Activated naive CD4-positive, alpha-beta T cell treated with anti-CD3 and anti-CD28 coated beads for 36 hours (primary cell): Measurements from ENCODE around the gene UBXN11. TPM values are rescaled to one million over a fixed set of nuclear protein-coding genes. Genes with fewer than 3 reads are reported as not detected.
"Not testable (repeated sequence)": the region's sequence is repeated elsewhere in the genome, so short reads cannot be mapped to it uniquely, and the experiment has no call there.

Source experiments
- CTCF ChIA-PET: fragments of 350-600 bp; sonication (Branson Sonifier 250); formaldehyde crosslinking; loops from one replicate; lab custom pipeline; 2021; ENCODE audit warnings: antibody characterized with exemption; lab: Charles Lee
- DNase-seq: peaks from one replicate; pipeline ENCODE4 v3.0.0-alpha.2; 2020
- H3K27ac Mint-ChIP-seq: one replicate; pipeline ENCODE4 v1.8.0; 2021; ENCODE audit warnings: mild to moderate bottlenecking, mixed read lengths
- H3K27me3 Mint-ChIP-seq: one replicate; pipeline ENCODE4 v1.8.0; 2021; ENCODE audit warnings: low read depth, mixed read lengths
- H3K36me3 Mint-ChIP-seq: one replicate; pipeline ENCODE4 v1.8.0; 2021; ENCODE audit warnings: low read depth, mixed read lengths
- H3K4me1 Mint-ChIP-seq: one replicate; pipeline ENCODE4 v1.8.0; 2021; ENCODE audit warnings: low read depth, mixed read lengths
- H3K4me3 Mint-ChIP-seq: one replicate; pipeline ENCODE4 v1.8.0; 2021; ENCODE audit warnings: mild to moderate bottlenecking, moderate library complexity, mixed read lengths
- H3K9me3 Mint-ChIP-seq: one replicate; pipeline ENCODE4 v1.8.0; 2021; ENCODE audit warnings: mixed read lengths
- intact Hi-C: fragments of 100-400 bp; cut with micrococcal nuclease; formaldehyde crosslinking; loops from one replicate; pipeline ENCODE4 v1.15.1; 2023
- total RNA-seq, 2 experiments: library from RNA; stranded (reverse); gene quantifications; one replicate each; pipeline ENCODE4 v1.2.3, GENCODE V29; 2021

Gene UBXN11
- total RNA-seq, 2 experiments from 2014 or later = 26.4 to 26.9 TPM

- Mint-ChIP-seq H3K4me3 (no peak overlapping the region), H3K4me1 (no peaks in the 10 kb centered on the region), H3K9me3 (no peaks in the 10 kb centered on the region), H3K36me3 (no peaks in the 10 kb centered on the region), H3K27ac (no peak overlapping the region), H3K27me3 (no peaks in the 10 kb centered on the region)
- CTCF ChIA-PET = interaction anchor here (0.9 to 1.7 kb wide), 2 partner anchors 87 to 161 kb away, joined by 4 to 7 read pairs; partner anchors contain the start of gene ZNF593
- no peak for DNase-seq
- intact Hi-C loops = no loop called here
These were observed 23.8 kb upstream of the UBXN11 start for GRCh38 chr1:26330276-26330675.

DNA sequence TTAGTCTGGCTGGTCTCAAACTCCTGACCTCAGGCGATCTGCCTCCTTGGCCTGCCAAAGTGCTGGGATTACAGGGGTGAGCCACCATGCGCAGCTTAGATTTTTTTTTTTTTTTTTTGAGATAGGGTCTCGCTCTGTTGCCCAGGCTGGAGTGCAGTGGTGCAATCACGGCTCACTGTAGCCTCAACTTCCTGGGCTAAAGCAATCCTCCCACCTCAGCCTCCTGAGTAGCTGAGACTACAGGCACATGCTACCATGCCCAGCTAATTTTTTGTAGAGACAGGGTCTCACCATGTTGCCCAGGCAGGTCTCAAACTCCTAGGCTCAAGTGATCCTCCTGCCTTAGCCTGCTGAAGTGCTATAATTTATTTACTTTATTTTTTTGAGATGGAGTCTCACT, 22.9 kb upstream of the UBXN11 start:
- intact Hi-C loops, H3K4me3 Mint-ChIP-seq, H3K27ac Mint-ChIP-seq, DNase-seq, H3K27me3 Mint-ChIP-seq, H3K9me3 Mint-ChIP-seq, H3K36me3 Mint-ChIP-seq, H3K4me1 Mint-ChIP-seq: not testable (repeated sequence)
- CTCF ChIA-PET = interaction anchor here (0.9 to 1.7 kb wide), 2 partner anchors 88 to 160 kb away, joined by 4 to 7 read pairs; partner anchors contain the start of gene ZNF593

DNA sequence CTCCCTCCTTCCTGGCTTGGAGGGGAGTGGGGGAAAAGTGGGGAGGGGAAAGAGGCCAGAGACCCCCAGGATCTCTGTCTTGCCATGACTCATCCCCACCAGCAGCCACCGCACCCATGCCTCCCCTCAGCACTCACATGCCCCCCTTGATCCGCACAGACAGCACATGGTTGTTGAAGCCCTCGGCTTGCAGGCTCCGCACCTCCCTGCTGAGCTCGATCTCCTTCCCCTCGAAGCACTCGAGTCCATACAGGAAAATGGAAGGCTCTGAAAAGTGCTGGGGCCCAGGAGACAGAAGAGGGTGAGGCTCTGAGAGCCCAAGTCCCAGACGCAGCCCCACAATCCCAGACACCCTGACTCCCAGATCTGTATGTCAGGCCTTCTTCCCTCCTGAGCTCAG, 22.2 kb upstream of the UBXN11 start:
- CTCF ChIA-PET = interaction anchor here (1.6 kb wide), 1 partner anchor 50 kb away, joined by 4 read pairs; no protein-coding TSS in a partner anchor
- H3K27me3 Mint-ChIP-seq = no peaks in the 10 kb centered on the region
- no peak overlapping the region for H3K27ac Mint-ChIP-seq
- intact Hi-C loops = no loop called here
- no peaks in the 10 kb centered on the region for H3K9me3 Mint-ChIP-seq
- H3K4me3 Mint-ChIP-seq = no peak overlapping the region
- DNase-seq = no peak
- H3K4me1 Mint-ChIP-seq = no peaks in the 10 kb centered on the region
- no peaks in the 10 kb centered on the region for H3K36me3 Mint-ChIP-seq

DNA sequence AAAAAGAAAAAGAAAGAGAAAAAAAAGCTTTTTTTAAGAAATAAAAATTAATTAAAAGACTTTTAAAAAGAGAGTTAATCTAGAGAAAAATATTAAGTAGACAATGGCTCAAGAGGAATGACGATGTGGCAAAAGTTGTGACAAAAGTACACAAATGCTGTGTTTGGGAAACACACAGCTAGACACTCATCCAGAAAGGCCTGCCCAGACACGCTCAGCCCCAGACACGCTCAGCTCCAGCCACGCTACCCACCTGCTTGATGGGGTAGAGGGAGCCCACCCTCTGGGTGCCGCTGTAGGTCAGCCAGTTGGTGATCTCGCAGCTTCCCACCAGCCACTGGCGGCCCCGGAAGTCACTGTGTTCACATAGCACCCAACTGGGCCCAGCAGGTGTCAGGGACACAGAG, 21.5 kb upstream of the UBXN11 start:
- no peak overlapping the region for H3K4me3 Mint-ChIP-seq
- no peaks in the 10 kb centered on the region for H3K36me3 Mint-ChIP-seq
- no peaks in the 10 kb centered on the region for H3K27me3 Mint-ChIP-seq
- no peak for DNase-seq
- CTCF ChIA-PET = interaction anchor here (1.6 kb wide), 1 partner anchor 50 kb away, joined by 4 read pairs; no protein-coding TSS in a partner anchor
- H3K4me1 Mint-ChIP-seq = peaks cover 2% of the 10 kb centered on the region
- intact Hi-C loops = no loop called here
- no peaks in the 10 kb centered on the region for H3K9me3 Mint-ChIP-seq
- no peak overlapping the region for H3K27ac Mint-ChIP-seq

GRCh38 chr1:26324550-26324949, 18.1 kb upstream of the UBXN11 start:
- Mint-ChIP-seq H3K4me1 (peaks cover 23% of the 10 kb centered on the region), H3K9me3 (no peaks in the 10 kb centered on the region), H3K4me3 (no peak overlapping the region), H3K27ac (no peak overlapping the region), H3K36me3 (peaks cover 8% of the 10 kb centered on the region), H3K27me3 (no peaks in the 10 kb centered on the region)
- intact Hi-C loops = loop anchor here (5.0 kb wide), 2 partner anchors 38 to 287 kb away; no protein-coding TSS in a partner anchor
- DNase-seq = no peak
- CTCF ChIA-PET = interaction anchor here (0.6 to 12.0 kb wide), 3 partner anchors 9 to 47 kb away, joined by 3 to 193 read pairs (median 3); partner anchors contain the start of gene SH3BGRL3

- peaks cover 8% of the 10 kb centered on the region for H3K36me3 Mint-ChIP-seq
- H3K9me3 Mint-ChIP-seq = no peaks in the 10 kb centered on the region
- no peak overlapping the region for H3K4me3 Mint-ChIP-seq
- intact Hi-C loops = loop anchor here (5.0 kb wide), 2 partner anchors 39 to 286 kb away; no protein-coding TSS in a partner anchor
- H3K4me1 Mint-ChIP-seq = peaks cover 28% of the 10 kb centered on the region
- no peak for DNase-seq
- H3K27me3 Mint-ChIP-seq = no peaks in the 10 kb centered on the region
- CTCF ChIA-PET = interaction anchor here (0.6 to 12.7 kb wide), 5 partner anchors 37 to 1890 kb away, joined by 4 to 210 read pairs (median 18); partner anchors contain the start of genes SH3BGRL3 and ZNF593
- no peak overlapping the region for H3K27ac Mint-ChIP-seq
These were observed 16.9 kb upstream of the UBXN11 start for GRCh38 chr1:26323382-26323781.

- no peak for DNase-seq
- Mint-ChIP-seq H3K4me3 (no peak overlapping the region), H3K27me3 (no peaks in the 10 kb centered on the region), H3K27ac (no peak overlapping the region), H3K4me1 (peaks cover 41% of the 10 kb centered on the region), H3K36me3 (peaks cover 8% of the 10 kb centered on the region), H3K9me3 (no peaks in the 10 kb centered on the region)
- CTCF ChIA-PET = interaction anchor here (0.7 to 12.7 kb wide), 26 partner anchors 9 to 220 kb away, joined by 3 to 210 read pairs (median 5); partner anchors contain the start of genes CEP85, SH3BGRL3, ZNF593 and ZNF593OS
- intact Hi-C loops = loop anchor here (5.0 kb wide), 2 partner anchors 40 to 285 kb away; no protein-coding TSS in a partner anchor
These were observed 15.6 kb upstream of the UBXN11 start for GRCh38 chr1:26322042-26322331.

- peaks cover 44% of the 10 kb centered on the region for H3K4me1 Mint-ChIP-seq
These were observed 15.0 kb upstream of the UBXN11 start for GRCh38 chr1:26321315-26322041.

DNA sequence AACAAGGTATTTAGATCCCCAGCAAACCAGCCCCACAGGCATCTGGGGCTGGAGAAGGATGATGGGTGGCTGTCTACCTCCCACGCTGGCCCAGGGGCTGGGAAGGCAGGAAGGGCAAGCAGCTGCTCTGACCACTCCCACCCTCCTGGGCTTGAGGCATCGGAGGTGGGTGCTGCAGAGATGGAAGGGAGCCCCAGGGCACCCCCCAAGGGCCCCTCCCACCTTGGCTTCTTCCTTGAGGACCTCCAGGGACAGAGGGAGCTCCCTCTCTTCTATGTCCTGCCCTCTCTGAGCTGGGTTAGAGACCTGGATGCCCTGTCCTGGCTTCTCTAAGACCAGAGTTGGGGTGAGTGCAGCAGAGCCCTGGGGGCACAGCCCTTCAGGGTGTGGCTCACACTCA, 14.5 kb upstream of the UBXN11 start:
- peak; percentile 18 for DNase-seq
- H3K9me3 Mint-ChIP-seq = no peaks in the 10 kb centered on the region
- H3K27me3 Mint-ChIP-seq = no peaks in the 10 kb centered on the region
- H3K36me3 Mint-ChIP-seq = peaks cover 8% of the 10 kb centered on the region
- H3K4me3 Mint-ChIP-seq = peak overlapping the region; percentile 65
- CTCF ChIA-PET = interaction anchor here (0.6 to 12.7 kb wide), 18 partner anchors 10 to 1949 kb away, joined by 3 to 210 read pairs (median 7); partner anchors contain the start of genes CEP85, SH3BGRL3, ZNF593 and ZNF593OS
- H3K4me1 Mint-ChIP-seq = peaks cover 50% of the 10 kb centered on the region
- H3K27ac Mint-ChIP-seq = peak overlapping the region; percentile 90
- intact Hi-C loops = loop anchor here (1.0 to 5.0 kb wide), 7 partner anchors 33 to 284 kb away; partner anchors contain the start of genes CEP85 and ZNF593

More at GRCh38 chr1:26321315-26322041, 15.0 kb upstream of the UBXN11 start:
- CTCF ChIA-PET = interaction anchor here (0.7 to 12.7 kb wide), 27 partner anchors 8 to 219 kb away, joined by 3 to 210 read pairs (median 5); partner anchors contain the start of genes CEP85, SH3BGRL3, ZNF593 and ZNF593OS
- peaks cover 8% of the 10 kb centered on the region for H3K36me3 Mint-ChIP-seq
- no peaks in the 10 kb centered on the region for H3K9me3 Mint-ChIP-seq
- H3K27ac Mint-ChIP-seq = peak overlapping the region; percentile 90
- H3K27me3 Mint-ChIP-seq = no peaks in the 10 kb centered on the region
- intact Hi-C loops = loop anchor here (1.0 to 5.0 kb wide), 7 partner anchors 33 to 284 kb away; partner anchors contain the start of genes CEP85 and ZNF593
- DNase-seq = peak; percentile 99
- peak overlapping the region; percentile 65 for H3K4me3 Mint-ChIP-seq

DNA sequence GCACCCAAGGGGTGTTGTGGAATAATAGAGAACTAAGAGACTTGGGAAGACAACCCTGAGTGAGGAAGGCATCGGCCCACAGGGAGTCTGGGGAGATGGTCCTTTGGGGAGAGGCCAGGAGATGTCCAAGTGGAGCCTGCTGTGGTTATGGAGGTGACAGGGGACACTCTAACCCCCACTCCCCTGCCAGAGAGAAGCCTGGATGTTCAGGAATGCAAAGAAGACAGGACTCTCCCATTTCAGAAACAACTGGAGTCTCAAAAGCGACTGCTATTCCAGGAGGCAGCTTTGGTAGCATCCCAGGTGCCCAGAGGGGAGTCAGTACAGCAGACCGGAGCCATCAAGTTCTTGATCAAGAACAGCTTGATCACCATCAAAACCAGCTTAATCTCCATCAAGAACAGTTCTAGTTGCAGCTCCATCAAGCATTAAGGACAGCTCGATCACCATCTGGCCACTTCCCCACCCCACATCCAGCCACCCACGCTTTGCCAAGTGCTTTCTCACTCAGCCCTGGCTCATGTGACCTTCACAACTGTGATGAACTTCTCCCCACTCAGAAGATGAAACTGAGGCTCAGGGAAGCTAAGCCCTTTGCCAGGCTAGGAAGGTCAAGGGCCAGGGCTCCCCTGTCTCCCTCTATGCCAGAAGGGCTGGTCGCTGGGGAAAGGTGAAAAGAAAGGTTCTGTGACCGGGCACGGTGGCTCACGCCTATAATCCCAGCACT, 12.1 kb upstream of the UBXN11 start:
- Mint-ChIP-seq H3K27me3 (no peaks in the 10 kb centered on the region), H3K4me3 (peak overlapping the region; percentile 86), H3K9me3 (no peaks in the 10 kb centered on the region), H3K27ac (peak overlapping the region; percentile 96), H3K4me1 (peaks cover 69% of the 10 kb centered on the region), H3K36me3 (peaks cover 8% of the 10 kb centered on the region)
- intact Hi-C loops = loop anchor here (5.0 kb wide), 2 partner anchors 154 to 469 kb away; partner anchors contain the start of genes HMGN2 and PIGV
- DNase-seq = peak; percentile 73
- CTCF ChIA-PET = interaction anchor here (0.5 to 12.7 kb wide), 10 partner anchors 8 to 174 kb away, joined by 3 to 210 read pairs (median 4); partner anchors contain the start of genes CEP85, SH3BGRL3 and UBXN11

DNA sequence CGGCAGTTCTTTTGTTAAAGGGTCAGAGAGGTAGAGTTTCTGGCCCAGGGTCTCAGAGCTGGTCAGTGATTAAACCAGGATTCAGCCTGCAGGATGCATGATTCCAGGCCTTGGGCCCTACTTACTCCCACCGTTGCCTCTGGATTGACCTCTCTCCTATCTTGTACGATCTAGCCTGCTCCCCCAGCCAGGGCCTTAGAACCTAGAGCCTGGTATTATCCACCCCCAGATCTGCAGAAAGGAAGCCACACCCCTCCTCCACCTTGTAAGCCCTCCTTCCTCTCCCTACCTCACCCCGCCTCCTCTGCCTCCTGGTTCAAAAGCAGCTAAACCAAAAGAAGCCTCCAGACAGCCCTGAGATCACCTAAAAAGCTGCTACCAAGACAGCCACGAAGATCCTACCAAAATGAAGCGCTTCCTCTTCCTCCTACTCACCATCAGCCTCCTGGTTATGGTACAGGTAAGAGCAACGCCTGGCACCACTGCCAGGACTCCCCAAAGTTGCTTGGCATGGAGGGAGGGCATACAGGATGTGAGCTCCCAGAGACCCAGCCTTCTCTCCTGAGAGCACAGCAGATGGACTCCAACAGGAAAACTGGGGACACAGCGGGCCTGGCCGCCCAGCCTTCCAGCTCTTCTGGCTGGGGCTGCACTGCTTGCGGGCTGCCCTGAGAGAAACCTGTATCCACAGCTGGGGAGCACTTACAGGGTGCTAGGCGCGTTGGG, 11.3 kb upstream of the UBXN11 start, which contains the start of gene CD52:
Gene CD52 (plus strand): TSS at position 347 of the 726 bp plus-strand sequence. CDS start 60 bp downstream, at position 407.
- peak within 1 kb of the TSS; percentile 96 for H3K27ac Mint-ChIP-seq
- DNase-seq = peak; percentile 78
- peaks cover 67% of the 10 kb centered on the region for H3K4me1 Mint-ChIP-seq
- intact Hi-C loops = loop anchor here (1.0 to 5.0 kb wide), 3 partner anchors 10 to 470 kb away; partner anchors contain the start of genes HMGN2 and PIGV
- peaks cover 8% of the 10 kb centered on the region for H3K36me3 Mint-ChIP-seq
- CTCF ChIA-PET = interaction anchor here (0.5 to 12.7 kb wide), 10 partner anchors 10 to 174 kb away, joined by 3 to 210 read pairs (median 4); partner anchors contain the start of genes CEP85, SH3BGRL3 and UBXN11
- H3K9me3 Mint-ChIP-seq = no peaks in the 10 kb centered on the region
- peak within 1 kb of the TSS; percentile 86 for H3K4me3 Mint-ChIP-seq
- no peaks in the 10 kb centered on the region for H3K27me3 Mint-ChIP-seq
